ENCODE measurements around the gene CACNA1D.
"Not testable (repeated sequence)": the region's sequence is repeated elsewhere in the genome, so short reads cannot be mapped to it uniquely, and the experiment has no call there.

Gene CACNA1D

GRCh38 chr3:53628536-53629401 lies 134.4 kb downstream of the CACNA1D start:
- Mint-ChIP-seq H3K4me1 (no peaks in the 10 kb centered on the region), H3K27ac (no peak overlapping the region), H3K36me3 (no peaks in the 10 kb centered on the region), H3K27me3 (peaks cover 11% of the 10 kb centered on the region), H3K4me3 (no peak overlapping the region), H3K9me3 (no peaks in the 10 kb centered on the region)

- Mint-ChIP-seq H3K27me3 (peaks cover 11% of the 10 kb centered on the region), H3K27ac (no peak overlapping the region), H3K4me1 (no peaks in the 10 kb centered on the region), H3K36me3 (no peaks in the 10 kb centered on the region), H3K9me3 (no peaks in the 10 kb centered on the region), H3K4me3 (no peak overlapping the region)
Measured at GRCh38 chr3:53629402-53629723, 135.0 kb downstream of the CACNA1D start.

DNA sequence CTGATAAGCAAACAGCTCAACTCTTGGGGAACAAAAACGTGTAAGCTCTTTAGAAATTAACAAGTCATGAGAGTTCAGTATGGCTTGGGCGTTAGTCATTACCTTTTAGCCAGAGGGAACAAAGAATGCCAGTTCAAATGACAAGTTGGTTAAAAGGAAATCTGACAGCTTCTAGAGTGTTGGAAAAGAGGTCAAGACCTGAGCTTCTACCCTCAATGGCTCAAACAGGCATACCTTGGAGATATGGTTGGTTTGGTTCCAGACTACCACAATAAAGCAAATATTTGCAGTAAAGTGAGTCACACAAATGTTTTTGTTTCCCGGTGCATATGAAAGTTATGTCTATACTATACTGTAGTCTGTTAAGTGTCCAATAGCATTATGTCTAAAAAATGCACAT lies 136.1 kb downstream of the CACNA1D start:
- Mint-ChIP-seq H3K9me3 (no peaks in the 10 kb centered on the region), H3K27ac (no peak overlapping the region), H3K4me1 (no peaks in the 10 kb centered on the region), H3K27me3 (peaks cover 13% of the 10 kb centered on the region), H3K36me3 (no peaks in the 10 kb centered on the region), H3K4me3 (no peak overlapping the region)

DNA sequence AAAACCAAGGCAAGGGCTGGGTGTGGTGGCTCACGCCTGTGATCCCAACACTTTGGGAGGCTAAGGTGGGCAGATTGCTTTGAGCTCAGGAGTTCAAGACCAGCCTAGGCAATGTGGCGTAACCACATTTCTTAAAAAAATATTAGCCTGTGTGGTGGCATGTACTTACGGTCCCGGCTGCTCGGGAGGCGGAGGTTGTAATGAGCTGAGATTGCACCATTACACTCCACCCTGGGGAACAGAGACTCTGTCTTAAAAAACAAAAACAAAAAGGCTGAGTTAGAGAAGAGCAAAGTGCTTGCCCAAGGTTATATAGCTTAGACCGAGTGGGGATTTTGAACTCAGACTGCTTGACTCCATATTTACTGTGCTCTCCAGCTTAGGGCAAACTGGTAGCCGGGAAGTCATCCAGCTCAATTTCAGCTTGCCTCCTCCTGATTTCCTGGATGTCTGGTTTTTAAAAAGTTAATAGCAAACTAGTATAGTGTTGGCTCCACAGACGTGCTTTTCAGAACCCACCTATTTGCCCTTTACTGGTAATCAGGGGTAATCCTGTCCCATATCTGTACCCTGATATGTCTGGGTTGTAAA lies 138.9 kb downstream of the CACNA1D start:
- Mint-ChIP-seq H3K27ac (no peak overlapping the region), H3K36me3 (no peaks in the 10 kb centered on the region), H3K9me3 (no peaks in the 10 kb centered on the region), H3K4me1 (no peaks in the 10 kb centered on the region), H3K4me3 (no peak overlapping the region), H3K27me3 (peaks cover 15% of the 10 kb centered on the region)

- Mint-ChIP-seq H3K9me3 (no peaks in the 10 kb centered on the region), H3K27ac (no peak overlapping the region)
Measured at GRCh38 chr3:53635041-53635440, 140.6 kb downstream of the CACNA1D start.

DNA sequence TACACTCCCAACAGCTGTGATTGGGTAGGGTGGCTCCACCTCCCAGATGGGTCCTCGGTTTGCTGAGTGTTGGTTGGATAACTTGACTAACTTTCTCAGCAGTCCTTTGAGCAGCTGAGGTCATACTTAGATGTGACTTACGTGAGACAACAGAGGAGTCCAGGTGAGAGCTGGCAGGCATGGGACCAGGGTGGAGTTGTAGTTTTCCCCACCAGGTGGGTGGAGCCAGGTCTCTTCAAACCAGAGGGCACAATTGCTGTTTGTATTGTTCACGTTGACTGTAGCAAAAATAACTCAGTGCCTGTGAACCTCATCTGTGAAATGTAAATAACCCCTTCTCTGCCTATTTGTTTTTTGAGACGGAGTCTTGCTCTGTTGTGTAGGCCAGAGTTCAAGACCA lies 144.4 kb downstream of the CACNA1D start:
- H3K27me3 Mint-ChIP-seq, result not testable (repeated sequence)

More at GRCh38 chr3:53635041-53635440, 140.6 kb downstream of the CACNA1D start:
- H3K27me3 Mint-ChIP-seq, result peaks cover 13% of the 10 kb centered on the region
- no peaks in the 10 kb centered on the region for H3K4me1 Mint-ChIP-seq
- no peak overlapping the region for H3K4me3 Mint-ChIP-seq
- H3K36me3 Mint-ChIP-seq, result no peaks in the 10 kb centered on the region

DNA sequence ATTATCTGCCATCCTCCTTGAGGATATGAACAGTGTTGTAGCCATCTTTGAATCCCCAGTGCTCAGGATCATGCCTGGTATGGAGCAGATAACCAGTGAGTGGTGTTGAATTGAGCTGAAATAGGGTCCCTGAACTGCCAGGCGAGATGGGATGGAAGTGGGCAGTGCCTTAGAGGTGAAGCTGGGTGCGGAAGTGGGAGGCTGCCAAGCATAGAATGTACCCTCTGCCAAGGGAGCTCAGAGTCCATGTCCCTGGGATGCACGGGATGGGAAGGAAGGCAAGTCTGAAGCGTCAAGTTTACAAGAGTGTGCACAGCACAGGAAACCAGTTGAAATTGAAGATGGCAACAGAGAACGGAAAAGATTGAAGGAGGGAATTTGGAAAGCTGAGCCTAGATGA lies 147.0 kb downstream of the CACNA1D start:
- no peaks in the 10 kb centered on the region for H3K36me3 Mint-ChIP-seq
- H3K9me3 Mint-ChIP-seq, result no peaks in the 10 kb centered on the region
- no peak overlapping the region for H3K4me3 Mint-ChIP-seq
- H3K27ac Mint-ChIP-seq, result no peak overlapping the region
- peaks cover 4% of the 10 kb centered on the region for H3K27me3 Mint-ChIP-seq
- no peaks in the 10 kb centered on the region for H3K4me1 Mint-ChIP-seq

More for the DNA sequence above, 144.4 kb downstream of the CACNA1D start:
- H3K9me3 Mint-ChIP-seq, H3K4me1 Mint-ChIP-seq, H3K27ac Mint-ChIP-seq, H3K4me3 Mint-ChIP-seq, H3K36me3 Mint-ChIP-seq: not testable (repeated sequence)

- no peak overlapping the region for H3K4me3 Mint-ChIP-seq
- no peaks in the 10 kb centered on the region for H3K9me3 Mint-ChIP-seq
- peaks cover 4% of the 10 kb centered on the region for H3K27me3 Mint-ChIP-seq
- H3K36me3 Mint-ChIP-seq, result no peaks in the 10 kb centered on the region
- no peak overlapping the region for H3K27ac Mint-ChIP-seq
- H3K4me1 Mint-ChIP-seq, result no peaks in the 10 kb centered on the region
Measured at GRCh38 chr3:53642211-53642610, 147.8 kb downstream of the CACNA1D start.

GRCh38 chr3:53643757-53644156 lies 149.3 kb downstream of the CACNA1D start:
- H3K9me3 Mint-ChIP-seq, result no peaks in the 10 kb centered on the region
- no peak overlapping the region for H3K27ac Mint-ChIP-seq
- no peak overlapping the region for H3K4me3 Mint-ChIP-seq
- H3K27me3 Mint-ChIP-seq, result peaks cover 4% of the 10 kb centered on the region
- H3K36me3 Mint-ChIP-seq, result no peaks in the 10 kb centered on the region
- no peaks in the 10 kb centered on the region for H3K4me1 Mint-ChIP-seq

DNA sequence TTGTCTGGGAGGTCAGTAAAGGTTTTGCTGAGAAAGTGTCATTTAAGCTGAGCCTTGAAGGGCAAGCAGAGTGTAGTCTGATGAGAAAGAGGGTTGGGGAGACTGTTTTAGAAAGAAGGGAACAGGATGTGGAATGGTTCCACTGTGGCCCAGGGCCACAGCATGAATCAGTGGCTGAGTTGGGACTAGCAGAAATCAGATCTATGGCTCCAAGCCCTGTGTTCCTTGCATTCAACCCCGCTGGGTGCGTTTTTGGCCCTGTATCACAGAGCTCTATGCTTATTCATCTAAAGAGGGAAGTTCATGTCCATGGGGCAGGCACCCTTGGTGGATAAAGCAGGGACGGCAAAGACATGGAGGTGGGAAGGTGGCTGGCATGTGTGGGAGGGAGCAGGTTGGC lies 151.3 kb downstream of the CACNA1D start:
- no peaks in the 10 kb centered on the region for H3K36me3 Mint-ChIP-seq
- no peak overlapping the region for H3K27ac Mint-ChIP-seq
- H3K4me1 Mint-ChIP-seq, result no peaks in the 10 kb centered on the region
- no peak overlapping the region for H3K4me3 Mint-ChIP-seq
- no peaks in the 10 kb centered on the region for H3K9me3 Mint-ChIP-seq
- H3K27me3 Mint-ChIP-seq, result peaks cover 8% of the 10 kb centered on the region

- H3K36me3 Mint-ChIP-seq, result no peaks in the 10 kb centered on the region
- no peak overlapping the region for H3K4me3 Mint-ChIP-seq
- peaks cover 11% of the 10 kb centered on the region for H3K27me3 Mint-ChIP-seq
- H3K9me3 Mint-ChIP-seq, result no peaks in the 10 kb centered on the region
- no peaks in the 10 kb centered on the region for H3K4me1 Mint-ChIP-seq
- no peak overlapping the region for H3K27ac Mint-ChIP-seq
Measured at GRCh38 chr3:53646723-53647122, 152.3 kb downstream of the CACNA1D start.

- Mint-ChIP-seq H3K36me3 (no peaks in the 10 kb centered on the region), H3K9me3 (peaks cover 6% of the 10 kb centered on the region), H3K4me3 (no peak overlapping the region), H3K27ac (no peak overlapping the region), H3K27me3 (peaks cover 9% of the 10 kb centered on the region), H3K4me1 (no peaks in the 10 kb centered on the region)
Measured at GRCh38 chr3:53649816-53650215, 155.4 kb downstream of the CACNA1D start.

DNA sequence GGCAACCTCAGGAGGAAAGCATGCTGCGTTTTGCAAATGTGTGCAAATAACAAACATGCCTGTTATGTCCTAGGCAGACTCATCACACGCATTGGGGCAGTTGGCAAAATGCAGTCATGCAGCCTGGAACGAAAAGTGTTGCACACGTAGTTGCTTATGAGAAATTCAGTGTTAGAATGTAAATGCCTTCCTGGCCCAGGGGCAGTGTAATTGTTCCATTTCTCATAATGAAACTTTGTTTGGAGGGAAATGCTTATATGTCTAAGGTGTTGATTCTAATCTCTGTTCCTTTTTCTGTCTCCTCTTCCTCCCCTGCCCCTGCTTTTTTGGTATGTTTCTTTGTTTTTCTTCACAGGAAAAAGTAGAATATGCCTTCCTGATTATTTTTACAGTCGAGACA lies 156.0 kb downstream of the CACNA1D start:
- Mint-ChIP-seq H3K36me3 (no peaks in the 10 kb centered on the region), H3K27me3 (peaks cover 13% of the 10 kb centered on the region), H3K9me3 (peaks cover 6% of the 10 kb centered on the region), H3K4me3 (no peak overlapping the region), H3K27ac (no peak overlapping the region), H3K4me1 (no peaks in the 10 kb centered on the region)

DNA sequence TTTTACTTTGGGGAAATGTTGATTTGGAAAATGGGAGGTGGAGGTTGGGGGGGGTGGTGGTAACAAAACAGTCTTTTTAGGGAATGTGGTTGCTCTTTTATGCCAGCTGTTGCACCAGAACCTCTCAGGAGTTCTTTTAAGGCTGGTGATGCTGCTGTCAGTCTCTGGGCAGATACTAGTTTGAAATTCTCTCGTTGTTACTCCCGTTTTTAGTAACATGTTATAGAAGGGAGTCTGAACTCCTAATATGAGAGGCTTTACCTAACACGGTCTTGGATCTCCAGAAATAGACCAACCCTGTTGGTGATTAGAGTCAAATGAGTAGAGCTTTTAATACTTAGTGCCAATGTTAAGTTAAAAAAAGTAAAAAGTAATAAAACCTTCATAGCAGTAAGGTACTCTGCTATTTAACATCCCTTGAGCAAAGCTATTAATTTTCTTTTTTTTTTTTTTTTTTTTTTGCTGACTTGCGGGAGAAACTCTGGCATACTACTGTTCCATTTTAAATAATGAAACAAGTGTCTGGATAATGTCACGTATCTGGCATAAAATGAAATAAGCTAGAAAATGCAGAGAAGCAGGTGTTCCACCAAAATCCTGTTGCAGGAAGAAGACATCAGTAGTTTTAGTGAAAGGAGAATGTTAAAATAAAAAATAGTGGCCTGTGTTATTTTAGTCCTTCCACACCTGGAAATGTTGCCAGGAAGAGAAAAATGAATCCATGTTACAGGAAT lies 156.7 kb downstream of the CACNA1D start:
- H3K27ac Mint-ChIP-seq, result no peak overlapping the region
- H3K4me3 Mint-ChIP-seq, result no peak overlapping the region
- H3K9me3 Mint-ChIP-seq, result peaks cover 6% of the 10 kb centered on the region
- H3K36me3 Mint-ChIP-seq, result no peaks in the 10 kb centered on the region
- no peaks in the 10 kb centered on the region for H3K4me1 Mint-ChIP-seq
- H3K27me3 Mint-ChIP-seq, result peaks cover 15% of the 10 kb centered on the region

DNA sequence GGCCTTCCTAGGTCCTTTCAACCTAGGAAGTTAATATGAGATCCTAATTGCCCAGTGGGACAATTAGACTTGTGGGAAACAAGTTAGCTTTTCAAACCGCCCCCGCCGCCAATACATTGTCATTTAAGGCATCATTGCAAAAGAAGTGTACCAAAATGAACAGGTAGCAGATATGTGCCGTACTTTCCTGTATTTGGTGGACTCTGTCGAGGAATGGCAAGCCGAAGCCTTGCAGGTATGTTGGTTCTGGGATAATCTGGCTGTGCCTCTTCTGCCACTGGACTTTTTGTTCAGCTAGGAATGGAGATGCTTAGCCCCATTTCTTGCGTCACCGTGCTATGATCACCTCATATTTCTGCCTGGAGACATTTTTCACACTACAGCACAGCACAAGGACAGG lies 157.5 kb downstream of the CACNA1D start:
- no peaks in the 10 kb centered on the region for H3K36me3 Mint-ChIP-seq
- no peak overlapping the region for H3K27ac Mint-ChIP-seq
- no peak overlapping the region for H3K4me3 Mint-ChIP-seq
- H3K27me3 Mint-ChIP-seq, result peaks cover 15% of the 10 kb centered on the region
- no peaks in the 10 kb centered on the region for H3K4me1 Mint-ChIP-seq
- peaks cover 6% of the 10 kb centered on the region for H3K9me3 Mint-ChIP-seq

GRCh38 chr3:53657651-53658050 lies 163.2 kb downstream of the CACNA1D start:
- Mint-ChIP-seq H3K4me3 (no peak overlapping the region), H3K27me3 (peaks cover 14% of the 10 kb centered on the region), H3K36me3 (peaks cover 2% of the 10 kb centered on the region), H3K27ac (no peak overlapping the region), H3K4me1 (no peaks in the 10 kb centered on the region), H3K9me3 (peaks cover 11% of the 10 kb centered on the region)

Data from activated naive CD4-positive, alpha-beta T cell treated with anti-CD3 and anti-CD28 coated beads, Interleukin-2, amount 50 U/mL, for 24 hours (primary cell).